Measurements from ENCODE around the gene LCA5.

Gene LCA5

GRCh38 chr6:79544939-79545450, 7.8 kb upstream of the LCA5 start:
- WGBS, result 0% methylated on average over 6 of the region's 7 CpGs
- Histone ChIP-seq H2BK15ac (ENCODE audit: low read depth, poor library complexity, severe bottlenecking) (no peak overlapping the region), H3K4me2 (ENCODE audit: low read length, poor library complexity, severe bottlenecking) (peak overlapping the region; percentile 34), H3K9me3 (ENCODE audit: control insufficient read depth, low read length) (no peaks in the 10 kb centered on the region), H3K23ac (ENCODE audit: low read length in 2 of 2) (no peak overlapping the region), H3K14ac (ENCODE audit: low read length in 2 of 2) (no peak overlapping the region), H2AK5ac (ENCODE audit: low read length, severe bottlenecking) (no peak overlapping the region), H3K9ac (ENCODE audit: low read length) (peak overlapping the region; percentile 87), H3K4ac (ENCODE audit: low read depth in 1 of 2, low read length in 2 of 2) (no peak overlapping the region), H3K36me3 (ENCODE audit: control insufficient read depth in 1 of 2, insufficient read depth in 2 of 2, low read depth in 1 of 2, low read length in 2 of 2) (peaks cover 4 to 7% of the 10 kb centered on the region in 2 experiments), H3K4me3 (ENCODE audit: insufficient read depth in 1 of 2, low read depth in 1 of 2, low read length in 2 of 2) (peak overlapping the region in 1 of 2 experiments; percentile 40), H3K27me3 (ENCODE audit: control insufficient read depth in 1 of 2, insufficient read depth in 1 of 2, low read length in 2 of 2) (no peaks in the 10 kb centered on the region), H2BK120ac (ENCODE audit: low read depth, low read length) (no peak overlapping the region), H2BK12ac (ENCODE audit: low read length in 2 of 2) (no peak overlapping the region), H3K4me1 (ENCODE audit: control insufficient read depth, insufficient read depth, low read depth, low read length) (peaks cover 2% of the 10 kb centered on the region), H4K91ac (ENCODE audit: low read length) (no peak overlapping the region), H3K79me1 (replicated peaks; ENCODE audit: low read length, poor library complexity, severe bottlenecking) (peaks cover 12% of the 10 kb centered on the region), H2AFZ (ENCODE audit: low read depth, low read length) (no peak overlapping the region), H3K27ac (ENCODE audit: low read length, poor library complexity, severe bottlenecking) (peak overlapping the region; percentile 45), H4K8ac (ENCODE audit: low read length) (no peak overlapping the region), H2BK5ac (ENCODE audit: low read depth, low read length, poor library complexity, severe bottlenecking) (no peak overlapping the region), H3K18ac (ENCODE audit: low read depth in 1 of 2, low read length in 2 of 2) (no peak overlapping the region)
- DNase-seq, result peak; percentile 100

GRCh38 chr6:79544299-79544927, 7.2 kb upstream of the LCA5 start:
- peak overlapping the region; percentile 87 for H3K9ac ChIP-seq (ENCODE audit: low read length)
- H3K36me3 ChIP-seq (ENCODE audit: control insufficient read depth in 1 of 2, insufficient read depth in 2 of 2, low read depth in 1 of 2, low read length in 2 of 2), result peaks cover 4 to 7% of the 10 kb centered on the region in 2 experiments
- H3K27ac ChIP-seq (ENCODE audit: low read length, poor library complexity, severe bottlenecking), result peak overlapping the region; percentile 89
- H3K27me3 ChIP-seq (ENCODE audit: control insufficient read depth in 1 of 2, insufficient read depth in 1 of 2, low read length in 2 of 2), result no peaks in the 10 kb centered on the region
- H2BK5ac ChIP-seq (ENCODE audit: low read depth, low read length, poor library complexity, severe bottlenecking), result peak overlapping the region; percentile 66
- peaks cover 2% of the 10 kb centered on the region for H3K4me1 ChIP-seq (ENCODE audit: control insufficient read depth, insufficient read depth, low read depth, low read length)
- H3K79me1 ChIP-seq (replicated peaks; ENCODE audit: low read length, poor library complexity, severe bottlenecking), result peaks cover 12% of the 10 kb centered on the region
- no peaks in the 10 kb centered on the region for H3K9me3 ChIP-seq (ENCODE audit: control insufficient read depth, low read length)
- no peak overlapping the region for H4K91ac ChIP-seq (ENCODE audit: low read length)
- H3K4me3 ChIP-seq (ENCODE audit: insufficient read depth in 1 of 2, low read depth in 1 of 2, low read length in 2 of 2), result peak overlapping the region in 1 of 2 experiments; percentile 40
- peak overlapping the region; percentile 37 to 67 for H3K18ac ChIP-seq (ENCODE audit: low read depth in 1 of 2, low read length in 2 of 2)
- H3K23ac ChIP-seq (ENCODE audit: low read length in 2 of 2), result no peak overlapping the region
- peak overlapping the region; percentile 61 for H3K4me2 ChIP-seq (ENCODE audit: low read length, poor library complexity, severe bottlenecking)
- 44% methylated on average over 1 of the region's 2 CpGs for WGBS
- no peak overlapping the region for H3K14ac ChIP-seq (ENCODE audit: low read length in 2 of 2)
- H4K8ac ChIP-seq (ENCODE audit: low read length), result no peak overlapping the region
- no peak overlapping the region for H2BK12ac ChIP-seq (ENCODE audit: low read length in 2 of 2)
- H3K4ac ChIP-seq (ENCODE audit: low read depth in 1 of 2, low read length in 2 of 2), result no peak overlapping the region
- H2AFZ ChIP-seq (ENCODE audit: low read depth, low read length), result no peak overlapping the region
- DNase-seq, result peak; percentile 68
- no peak overlapping the region for H2BK15ac ChIP-seq (ENCODE audit: low read depth, poor library complexity, severe bottlenecking)
- no peak overlapping the region for H2BK120ac ChIP-seq (ENCODE audit: low read depth, low read length)
- H2AK5ac ChIP-seq (ENCODE audit: low read length, severe bottlenecking), result peak overlapping the region; percentile 69

- H3K4me2 ChIP-seq (ENCODE audit: low read length, poor library complexity, severe bottlenecking), result no peak overlapping the region
- H3K9me3 ChIP-seq (ENCODE audit: control insufficient read depth, low read length), result no peaks in the 10 kb centered on the region
- no peak overlapping the region for H3K23ac ChIP-seq (ENCODE audit: low read length in 2 of 2)
- no peak overlapping the region for H3K14ac ChIP-seq (ENCODE audit: low read length in 2 of 2)
- H2BK5ac ChIP-seq (ENCODE audit: low read depth, low read length, poor library complexity, severe bottlenecking), result peak overlapping the region; percentile 66
- H2AK5ac ChIP-seq (ENCODE audit: low read length, severe bottlenecking), result peak overlapping the region; percentile 69
- H4K91ac ChIP-seq (ENCODE audit: low read length), result no peak overlapping the region
- H3K18ac ChIP-seq (ENCODE audit: low read depth in 1 of 2, low read length in 2 of 2), result peak overlapping the region in 1 of 2 experiments; percentile 67
- DNase-seq, result no peak
- H3K9ac ChIP-seq (ENCODE audit: low read length), result peak overlapping the region; percentile 87
- H3K36me3 ChIP-seq (ENCODE audit: control insufficient read depth in 1 of 2, insufficient read depth in 2 of 2, low read depth in 1 of 2, low read length in 2 of 2), result peaks cover 4 to 7% of the 10 kb centered on the region in 2 experiments
- peak overlapping the region in 1 of 2 experiments; percentile 40 for H3K4me3 ChIP-seq (ENCODE audit: insufficient read depth in 1 of 2, low read depth in 1 of 2, low read length in 2 of 2)
- WGBS, result 94% methylated on average over 1 of the region's 1 CpG
- peaks cover 2% of the 10 kb centered on the region for H3K4me1 ChIP-seq (ENCODE audit: control insufficient read depth, insufficient read depth, low read depth, low read length)
- peak overlapping the region in 1 of 2 experiments; percentile 51 for H3K4ac ChIP-seq (ENCODE audit: low read depth in 1 of 2, low read length in 2 of 2)
- H4K8ac ChIP-seq (ENCODE audit: low read length), result no peak overlapping the region
- peak overlapping the region; percentile 89 for H3K27ac ChIP-seq (ENCODE audit: low read length, poor library complexity, severe bottlenecking)
- H3K27me3 ChIP-seq (ENCODE audit: control insufficient read depth in 1 of 2, insufficient read depth in 1 of 2, low read length in 2 of 2), result no peaks in the 10 kb centered on the region
- H2BK12ac ChIP-seq (ENCODE audit: low read length in 2 of 2), result no peak overlapping the region
- H2BK120ac ChIP-seq (ENCODE audit: low read depth, low read length), result no peak overlapping the region
- no peak overlapping the region for H2BK15ac ChIP-seq (ENCODE audit: low read depth, poor library complexity, severe bottlenecking)
- H3K79me1 ChIP-seq (replicated peaks; ENCODE audit: low read length, poor library complexity, severe bottlenecking), result peaks cover 12% of the 10 kb centered on the region
- no peak overlapping the region for H2AFZ ChIP-seq (ENCODE audit: low read depth, low read length)
These were observed 6.7 kb upstream of the LCA5 start for GRCh38 chr6:79543886-79544285.

GRCh38 chr6:79543411-79543810, 6.2 kb upstream of the LCA5 start:
- Histone ChIP-seq H3K79me1 (replicated peaks; ENCODE audit: low read length, poor library complexity, severe bottlenecking) (peaks cover 12% of the 10 kb centered on the region), H3K4me3 (ENCODE audit: insufficient read depth in 1 of 2, low read depth in 1 of 2, low read length in 2 of 2) (no peak overlapping the region), H3K18ac (ENCODE audit: low read depth in 1 of 2, low read length in 2 of 2) (no peak overlapping the region), H3K9ac (ENCODE audit: low read length) (no peak overlapping the region), H3K4ac (ENCODE audit: low read depth in 1 of 2, low read length in 2 of 2) (no peak overlapping the region), H3K14ac (ENCODE audit: low read length in 2 of 2) (no peak overlapping the region), H2BK5ac (ENCODE audit: low read depth, low read length, poor library complexity, severe bottlenecking) (no peak overlapping the region), H3K27me3 (ENCODE audit: control insufficient read depth in 1 of 2, insufficient read depth in 1 of 2, low read length in 2 of 2) (no peaks in the 10 kb centered on the region), H2AFZ (ENCODE audit: low read depth, low read length) (no peak overlapping the region), H3K23ac (ENCODE audit: low read length in 2 of 2) (no peak overlapping the region), H2AK5ac (ENCODE audit: low read length, severe bottlenecking) (no peak overlapping the region), H2BK120ac (ENCODE audit: low read depth, low read length) (no peak overlapping the region), H3K4me1 (ENCODE audit: control insufficient read depth, insufficient read depth, low read depth, low read length) (peaks cover 2% of the 10 kb centered on the region), H2BK15ac (ENCODE audit: low read depth, poor library complexity, severe bottlenecking) (no peak overlapping the region), H3K4me2 (ENCODE audit: low read length, poor library complexity, severe bottlenecking) (no peak overlapping the region), H2BK12ac (ENCODE audit: low read length in 2 of 2) (no peak overlapping the region), H4K8ac (ENCODE audit: low read length) (no peak overlapping the region), H3K27ac (ENCODE audit: low read length, poor library complexity, severe bottlenecking) (peak overlapping the region; percentile 17), H3K36me3 (ENCODE audit: control insufficient read depth in 1 of 2, insufficient read depth in 2 of 2, low read depth in 1 of 2, low read length in 2 of 2) (peaks cover 4 to 7% of the 10 kb centered on the region in 2 experiments), H4K91ac (ENCODE audit: low read length) (no peak overlapping the region), H3K9me3 (ENCODE audit: control insufficient read depth, low read length) (no peaks in the 10 kb centered on the region)
- no CpG with 5 or more reads among the region's 1 CpG for WGBS
- DNase-seq, result no peak

Data from mesenchymal stem cell (in vitro differentiated cells and primary cell).